Omental fat pad (tissue), 4 donors: Measurements from ENCODE around the gene ATP11A. TPM values are rescaled to one million over a fixed set of nuclear protein-coding genes. Genes with fewer than 3 reads are reported as not detected.

Source experiments
- ATAC-seq: fragments of 150-250 bp; one replicate; pipeline ENCODE4 v1.9.1; 2016; ENCODE audit warnings: mild to moderate bottlenecking, moderate library complexity; ENCODE audit not compliant: low FRiP score
- DNase-seq: peaks from one replicate; pipeline ENCODE4 v3.0.0-alpha.2; 2019; ENCODE audit warnings: low spot score
- total RNA-seq, 4 donors: library from RNA; depleted of rRNA; stranded (reverse); fragments of >200 nt; gene quantifications; one replicate each; pipeline ENCODE4 v1.1.0, GENCODE V29; 2016
- TF ChIP-seq, protein P1 (sequence below), 3 donors: fragments of 450-650 bp; IDR thresholded peaks; one replicate each; pipeline ENCODE4 v1.5.1; 2016 to 2017; ENCODE audit warnings: antibody characterized with exemption in 3 of 3, mild to moderate bottlenecking in 3 of 3, moderate library complexity in 2 of 3

The ATP11A gene
- total RNA-seq, 4 donors from 2014 or later, result 32.8 to 61.4 (median 45.7) TPM

DNA sequence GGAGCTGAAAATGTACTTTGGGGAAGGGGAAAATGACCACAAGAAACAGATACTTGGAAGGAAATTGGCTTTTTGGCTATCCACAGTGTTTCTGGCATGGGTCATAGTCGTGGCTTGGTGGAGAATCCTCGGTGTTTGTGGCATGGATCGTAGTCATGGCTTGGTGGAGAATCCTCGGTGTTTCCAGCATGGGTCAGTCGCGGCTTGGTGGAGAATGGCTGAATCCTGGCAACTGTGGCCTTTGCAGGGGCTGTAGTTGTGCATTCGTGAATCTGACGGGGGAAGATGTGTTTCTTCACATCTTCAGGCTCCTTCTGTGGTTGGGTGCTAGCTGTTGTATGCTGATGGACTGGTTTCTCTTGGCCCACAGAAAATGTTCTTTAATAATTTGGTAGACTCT, 217.4 kb downstream of the ATP11A start:
- DNase-seq (no peak), ATAC-seq (no peak)
- TF ChIP-seq, protein P1, sequence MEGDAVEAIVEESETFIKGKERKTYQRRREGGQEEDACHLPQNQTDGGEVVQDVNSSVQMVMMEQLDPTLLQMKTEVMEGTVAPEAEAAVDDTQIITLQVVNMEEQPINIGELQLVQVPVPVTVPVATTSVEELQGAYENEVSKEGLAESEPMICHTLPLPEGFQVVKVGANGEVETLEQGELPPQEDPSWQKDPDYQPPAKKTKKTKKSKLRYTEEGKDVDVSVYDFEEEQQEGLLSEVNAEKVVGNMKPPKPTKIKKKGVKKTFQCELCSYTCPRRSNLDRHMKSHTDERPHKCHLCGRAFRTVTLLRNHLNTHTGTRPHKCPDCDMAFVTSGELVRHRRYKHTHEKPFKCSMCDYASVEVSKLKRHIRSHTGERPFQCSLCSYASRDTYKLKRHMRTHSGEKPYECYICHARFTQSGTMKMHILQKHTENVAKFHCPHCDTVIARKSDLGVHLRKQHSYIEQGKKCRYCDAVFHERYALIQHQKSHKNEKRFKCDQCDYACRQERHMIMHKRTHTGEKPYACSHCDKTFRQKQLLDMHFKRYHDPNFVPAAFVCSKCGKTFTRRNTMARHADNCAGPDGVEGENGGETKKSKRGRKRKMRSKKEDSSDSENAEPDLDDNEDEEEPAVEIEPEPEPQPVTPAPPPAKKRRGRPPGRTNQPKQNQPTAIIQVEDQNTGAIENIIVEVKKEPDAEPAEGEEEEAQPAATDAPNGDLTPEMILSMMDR (IDR thresholded peaks at IDR 0.05), result no peak

DNA sequence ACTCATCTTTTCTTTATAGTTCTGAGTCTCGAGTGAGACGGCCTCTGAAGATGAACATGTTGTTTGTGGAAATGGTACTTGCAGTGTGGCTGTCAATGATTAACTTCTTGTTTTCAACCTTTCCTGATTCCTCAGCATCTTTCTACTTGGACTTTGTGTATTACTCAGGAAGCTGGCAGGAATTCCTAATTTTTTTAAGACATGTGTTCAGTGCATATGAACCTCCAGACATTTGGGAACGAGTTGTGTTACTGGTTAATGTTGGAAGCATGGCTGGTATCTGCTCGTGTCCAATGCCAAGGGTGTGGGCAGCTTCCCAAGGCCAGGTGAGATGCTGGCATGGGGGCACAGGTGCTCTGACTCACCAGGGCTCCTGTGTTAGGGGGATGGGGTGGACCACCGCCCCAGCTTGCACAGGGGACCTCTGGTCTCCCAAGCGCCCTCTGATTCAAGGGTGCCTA, 218.1 kb downstream of the ATP11A start:
- ATAC-seq (no peak), DNase-seq (no peak)

DNA sequence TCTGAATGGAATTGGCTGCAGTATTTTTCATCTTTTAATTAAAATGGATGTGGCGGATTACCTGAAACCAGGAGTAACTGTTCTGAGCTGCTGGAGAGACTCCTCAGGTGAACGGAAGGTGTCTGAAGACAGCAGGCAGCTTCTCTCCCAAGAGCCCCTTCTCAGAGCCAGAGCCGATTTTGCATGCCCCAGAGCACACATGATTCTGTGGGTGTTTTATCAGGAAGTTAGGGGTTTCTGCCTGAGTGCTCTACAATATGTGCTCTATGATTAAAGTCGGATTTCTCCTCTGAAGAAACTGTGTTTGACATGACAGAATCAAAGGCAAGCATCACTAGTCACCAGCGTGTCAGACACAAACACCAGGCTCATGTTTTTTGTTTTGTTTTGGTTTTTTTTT, 218.5 kb downstream of the ATP11A start:
- DNase-seq (no peak), ATAC-seq (no peak)
- TF ChIP-seq, protein P1 (IDR thresholded peaks at IDR 0.05), result no peak

More for the DNA sequence above, 218.1 kb downstream of the ATP11A start:
- TF ChIP-seq, protein P1 (IDR thresholded peaks at IDR 0.05), result no peak

DNA sequence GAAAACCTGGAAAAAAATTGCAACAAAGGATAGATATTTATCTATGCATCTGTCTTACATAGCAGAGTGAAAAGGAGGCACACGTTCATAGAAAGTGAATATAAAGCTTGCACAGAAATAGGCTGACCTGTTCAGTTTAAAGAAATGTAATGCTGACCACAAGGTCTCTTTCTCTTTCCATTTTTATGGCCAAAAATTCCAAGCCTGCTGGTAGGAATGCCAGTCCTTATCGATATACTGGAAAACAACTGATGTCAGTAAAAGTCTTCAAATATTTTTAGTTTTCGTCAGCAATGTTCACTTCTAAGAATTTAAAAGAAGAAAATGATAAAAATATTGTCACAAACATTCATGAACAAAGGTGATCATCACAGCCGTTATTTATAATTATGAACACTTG, 220.2 kb downstream of the ATP11A start:
- no peak for DNase-seq
- TF ChIP-seq, protein P1 (IDR thresholded peaks at IDR 0.05), result no peak
- no peak for ATAC-seq

DNA sequence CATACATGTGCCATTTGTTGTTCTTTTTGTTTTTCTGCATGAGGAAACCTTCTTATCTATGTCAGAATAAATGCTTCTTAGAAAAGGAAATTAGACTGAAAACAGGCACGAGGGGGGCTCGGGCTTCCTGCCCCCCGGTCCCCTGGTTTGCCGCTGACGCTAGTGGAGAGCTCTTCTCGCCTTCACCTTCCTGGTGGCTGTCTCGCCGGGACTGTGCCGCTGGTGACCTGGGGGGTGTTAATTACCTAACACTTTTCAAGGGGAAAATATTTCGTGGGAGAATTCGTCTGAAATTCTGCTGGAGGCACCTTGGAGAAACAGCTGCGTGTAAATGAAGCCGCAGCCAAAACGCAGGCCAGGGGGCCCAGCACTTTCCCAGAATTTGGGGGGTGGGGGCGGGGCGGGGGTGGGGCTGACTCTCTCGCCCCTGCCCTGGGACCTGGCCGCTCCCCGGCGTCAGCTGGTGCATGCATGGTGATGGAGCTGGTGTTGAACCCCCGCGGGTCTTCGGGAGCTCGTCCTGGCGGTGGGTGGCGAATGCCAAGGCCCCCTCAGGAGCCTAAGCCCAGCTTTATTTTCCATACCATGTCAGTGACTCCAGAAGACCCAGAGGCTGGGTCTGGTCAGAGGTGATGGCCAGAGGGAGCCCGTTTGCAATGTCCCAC, 220.9 kb downstream of the ATP11A start:
- ATAC-seq (no peak), DNase-seq (no peak)
- TF ChIP-seq, protein P1 (IDR thresholded peaks at IDR 0.05), result no peak

DNA sequence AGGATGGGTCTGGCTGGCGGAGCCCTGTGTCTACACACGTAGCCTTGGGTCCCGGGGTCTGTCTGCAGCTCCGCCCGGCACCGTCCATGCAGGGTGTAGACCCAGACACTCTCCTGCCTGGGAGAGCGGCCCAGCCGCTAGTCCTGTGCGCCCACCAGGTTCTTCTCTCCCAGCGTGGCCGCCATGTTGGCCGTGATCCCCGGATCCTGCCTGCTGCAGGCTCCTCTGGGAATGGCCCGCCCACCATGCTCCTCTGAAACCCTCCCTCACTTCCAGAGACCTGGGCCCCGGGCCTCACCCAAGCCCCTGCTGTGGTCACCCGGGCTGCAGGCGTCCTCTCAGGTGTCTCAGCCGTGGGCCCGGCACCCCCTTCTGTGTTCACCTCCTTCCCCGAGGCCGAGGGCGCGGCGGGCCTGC, 221.5 kb downstream of the ATP11A start:
- DNase-seq (no peak), ATAC-seq (no peak)
- TF ChIP-seq, protein P1 (IDR thresholded peaks at IDR 0.05), result no peak

DNA sequence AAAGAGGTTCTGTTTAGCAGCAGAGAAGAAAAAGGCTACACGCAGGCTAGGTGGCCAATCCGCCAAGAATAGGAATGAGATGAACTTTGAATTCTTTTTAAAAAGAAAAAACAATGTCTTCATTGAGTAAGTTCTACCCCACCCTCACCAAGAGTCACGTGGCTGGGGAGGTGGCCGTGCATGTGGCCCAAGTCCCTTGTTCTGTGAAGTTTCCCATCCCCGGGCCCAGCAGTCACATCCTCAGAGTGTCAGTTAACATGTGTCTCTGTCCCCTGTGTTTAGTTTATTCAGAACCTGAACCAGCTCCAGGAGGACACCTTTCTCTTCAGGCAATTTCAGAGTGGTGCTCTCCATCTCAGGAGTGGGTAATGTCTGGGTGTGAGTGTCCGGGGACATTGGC, 222.0 kb downstream of the ATP11A start:
- no peak for DNase-seq
- no peak for ATAC-seq
- TF ChIP-seq, protein P1 (IDR thresholded peaks at IDR 0.05), result no peak
